K562 (cell line): ENCODE measurements around the gene RAB4B. TPM values are rescaled to one million over a fixed set of nuclear protein-coding genes. Genes with fewer than 3 reads are reported as not detected.

ENCODE experiments used
- ADNP ChIP-seq: fragments of 200-800 bp; sonication (Bioruptor generic); IDR thresholded peaks from 2 replicates; pipeline ENCODE4 v1.6.1; 2016; ENCODE audit warnings: missing genetic modification characterization, missing compliant biosample characterization
- AFF4 ChIP-seq: sonication (generic); formaldehyde crosslinking; IDR thresholded peaks from 2 replicates; pipeline ENCODE4 v1.8.0; 2023; ENCODE audit warnings: mild to moderate bottlenecking, missing genetic modification reagents
- CREB3 ChIP-seq: fragments of 450-650 bp; conservative IDR thresholded peaks from 2 replicates; pipeline ENCODE4 v1.6.1; 2016; ENCODE audit warnings: missing genetic modification characterization, low read depth, mild to moderate bottlenecking, missing compliant biosample characterization, moderate library complexity
- CREM ChIP-seq: IDR thresholded peaks from 2 replicates; pipeline ENCODE4 v1.6.1; 2014; ENCODE audit warnings: antibody characterized with exemption, low read depth
- CTBP1 ChIP-seq: fragments of 450-650 bp; IDR thresholded peaks from 2 replicates; pipeline ENCODE4 v1.6.1; 2016; ENCODE audit warnings: borderline replicate concordance
- EGR1 ChIP-seq: fragments of 450-650 bp; conservative IDR thresholded peaks from 2 replicates; pipeline ENCODE4 v1.6.1; 2017; ENCODE audit warnings: mild to moderate bottlenecking
- EZH2 ChIP-seq: IDR thresholded peaks from 2 replicates; pipeline ENCODE4 v1.6.1; 2012; ENCODE audit warnings: low read depth, mild to moderate bottlenecking, inconsistent platforms, low read length, borderline replicate concordance
- FOXJ2 ChIP-seq: fragments of 200-800 bp; sonication (Bioruptor generic); IDR thresholded peaks from 2 replicates; pipeline ENCODE4 v1.6.1; 2016; ENCODE audit warnings: missing genetic modification characterization, missing compliant biosample characterization
- GATAD2B ChIP-seq: fragments of 450-650 bp; IDR thresholded peaks from 2 replicates; pipeline ENCODE4 v1.6.1; 2017; ENCODE audit warnings: mild to moderate bottlenecking, borderline replicate concordance
- HMG20A ChIP-seq: fragments of 450-650 bp; formaldehyde crosslinking; conservative IDR thresholded peaks from 2 replicates; pipeline ENCODE4 v1.4.0; 2020; ENCODE audit warnings: mild to moderate bottlenecking, mixed read lengths
- HNRNPUL1 ChIP-seq: fragments of 200-400 bp; formaldehyde crosslinking; IDR thresholded peaks from 2 replicates; pipeline ENCODE4 v1.6.1; 2017; ENCODE audit warnings: low read length
- KAT2B ChIP-seq: IDR thresholded peaks from one replicate; pipeline ENCODE4 v1.6.1; 2012; ENCODE audit warnings: low read depth, mild to moderate bottlenecking, control low read depth, inconsistent platforms, low read length, moderate library complexity
- MEIS2 ChIP-seq: fragments of 450-650 bp; IDR thresholded peaks from 2 replicates; pipeline ENCODE4 v1.6.1; 2014; ENCODE audit warnings: mild to moderate bottlenecking; ENCODE audit not compliant: partially characterized antibody
- MTA3 ChIP-seq: fragments of 450-650 bp; formaldehyde crosslinking; IDR thresholded peaks from 2 replicates; pipeline ENCODE4 v1.6.1; 2017; ENCODE audit warnings: mild to moderate bottlenecking, borderline replicate concordance
- NCOA6 ChIP-seq: fragments of 450-650 bp; IDR thresholded peaks from 2 replicates; pipeline ENCODE4 v1.6.1; 2017; ENCODE audit warnings: mild to moderate bottlenecking
- NUFIP1 ChIP-seq: fragments of 450-650 bp; IDR thresholded peaks from 2 replicates; pipeline ENCODE4 v1.6.1; 2018; ENCODE audit not compliant: partially characterized antibody
- SIX5 ChIP-seq, 2 experiments: IDR thresholded peaks; 2 replicates each; pipeline ENCODE4 v1.6.1; 2011; ENCODE audit warnings: low read length in 2 of 2, borderline replicate concordance in 1 of 2, low read depth in 1 of 2, mild to moderate bottlenecking in 1 of 2, moderate library complexity in 1 of 2; ENCODE audit not compliant: insufficient read depth in 1 of 2
- TARDBP ChIP-seq: fragments of 450-650 bp; IDR thresholded peaks from 2 replicates; pipeline ENCODE4 v1.6.1; 2016
- TEAD2 ChIP-seq: fragments of 450-650 bp; IDR thresholded peaks from 2 replicates; pipeline ENCODE4 v1.6.1; 2016; ENCODE audit warnings: missing genetic modification characterization, control low read depth, missing compliant biosample characterization
- TRIM24 ChIP-seq, 2 experiments: fragments of 450-650 bp; IDR thresholded peaks; 2 replicates each; pipeline ENCODE4 v1.6.1; 2016
- ZBTB7A ChIP-seq: IDR thresholded peaks from 2 replicates; pipeline ENCODE4 v1.6.1; 2011; ENCODE audit warnings: low read depth, mild to moderate bottlenecking, low read length, moderate library complexity, borderline replicate concordance; ENCODE audit not compliant: control insufficient read depth
- ZNF217 ChIP-seq: sonication (generic); formaldehyde crosslinking; IDR thresholded peaks from 2 replicates; pipeline ENCODE4 v1.8.0; 2022; ENCODE audit warnings: mild to moderate bottlenecking, missing genetic modification reagents
- ZNF696 ChIP-seq: fragments of 250-450 bp; sonication (Bioruptor Pico); conservative IDR thresholded peaks from 2 replicates; pipeline ENCODE4 v1.4.0; 2020; ENCODE audit warnings: mild to moderate bottlenecking, moderate library complexity
- ZNF764 ChIP-seq: fragments of 250-450 bp; sonication (Bioruptor Pico); IDR thresholded peaks from 2 replicates; pipeline ENCODE4 v1.4.0; 2020; ENCODE audit warnings: low read depth, mild to moderate bottlenecking, moderate library complexity
- polyA plus RNA-seq, 8 experiments: library from polyadenylated mRNA; depleted of rRNA in 4 of 8; stranded (reverse) in 5 of 8; unstranded in 3 of 8; fragments of >200 nt; fragmentation: Nextera tagmentation in 2 of 8; fragmentation: Illumina TruSeq in 1 of 8; extraction: Ambion mirVana in 2 of 8; extraction: Trizol in 1 of 8; gene quantifications; 2 replicates each; pipeline versions ENCODE4 v1.2.1 to v1.2.3, GENCODE V29; 2011 to 2014; ENCODE audit warnings: inconsistent platforms in 1 of 8, missing spikeins in 1 of 8
- total RNA-seq, 7 experiments: library from RNA; depleted of rRNA in 6 of 7; stranded (reverse); fragments of >200 nt in 6 of 7; fragmentation: Illumina TruSeq in 2 of 7; extraction: Trizol in 2 of 7; gene quantifications; 2 replicates each; pipeline versions ENCODE4 v1.2.1 to v1.2.3, GENCODE V29; 2011 to 2021; ENCODE audit warnings: low replicate concordance in 1 of 7

RAB4B gene
- total and polyA plus RNA-seq, 9 of the 15 experiments (the other 6 are each of a cell fraction or from before 2014, with no cell fraction given): 0.28 to 20.4 (median 9.0) TPM

GRCh38 chr19:40777937-40778705 is at the start of gene RAB4B (continued):
- TF ChIP-seq CREB3 (no peak), TARDBP (no peak), AFF4 (CRISPR knock-in tag) (no peak), GATAD2B (no peak), HMG20A (CRISPR knock-in tag) (no peak), TRIM24 (IDR thresholded peaks at IDR 0.05) (no peak), KAT2B (no peak), ZNF696 (CRISPR knock-in tag) (no peak), SIX5 (IDR thresholded peaks at IDR 0.05; ENCODE audit: borderline replicate concordance in 1 of 2, insufficient read depth in 1 of 2, low read depth in 1 of 2, low read length in 2 of 2) (no peak), ADNP (no peak), HNRNPUL1 (no peak), CTBP1 (peak; percentile 64), ZNF217 (CRISPR knock-in tag) (no peak), MEIS2 (no peak), EZH2 (no peak), NCOA6 (no peak), EGR1 (peak; percentile 54), TEAD2 (tag) (no peak), MTA3 (peak; percentile 36; the same call in 1 of the 2 replicates), ZBTB7A (no peak; the same call in 1 of the 2 replicates), FOXJ2 (tag) (no peak), CREM (peak; percentile 89), ZNF764 (CRISPR knock-in tag) (no peak), NUFIP1 (no peak)
